K562 (cell line): ENCODE data around the gene KCNN3.

Source experiments
- EWSR1 ChIP-seq: fragments of 450-650 bp; IDR thresholded peaks from 2 replicates; pipeline ENCODE4 v1.6.1; 2018; ENCODE audit warnings: borderline replicate concordance, mild to moderate bottlenecking, low read depth, moderate library complexity; ENCODE audit not compliant: partially characterized antibody
- NFYB ChIP-seq: IDR thresholded peaks from 2 replicates; pipeline ENCODE4 v1.6.1; 2011; ENCODE audit warnings: mild to moderate bottlenecking, moderate library complexity; ENCODE audit not compliant: insufficient read length; ENCODE audit errors: extremely low read depth
- TBP ChIP-seq: optimal IDR thresholded peaks from 2 replicates; pipeline ENCODE3; 2011; ENCODE audit warnings: low read depth, low read length, improper control_type of control experiment
- TF ChIP-seq, protein P1 (sequence below): sonication (generic); formaldehyde crosslinking; IDR thresholded peaks from 2 replicates; pipeline ENCODE4 v1.8.1; 2023; ENCODE audit warnings: missing genetic modification reagents, mild to moderate bottlenecking, borderline replicate concordance

DNA sequence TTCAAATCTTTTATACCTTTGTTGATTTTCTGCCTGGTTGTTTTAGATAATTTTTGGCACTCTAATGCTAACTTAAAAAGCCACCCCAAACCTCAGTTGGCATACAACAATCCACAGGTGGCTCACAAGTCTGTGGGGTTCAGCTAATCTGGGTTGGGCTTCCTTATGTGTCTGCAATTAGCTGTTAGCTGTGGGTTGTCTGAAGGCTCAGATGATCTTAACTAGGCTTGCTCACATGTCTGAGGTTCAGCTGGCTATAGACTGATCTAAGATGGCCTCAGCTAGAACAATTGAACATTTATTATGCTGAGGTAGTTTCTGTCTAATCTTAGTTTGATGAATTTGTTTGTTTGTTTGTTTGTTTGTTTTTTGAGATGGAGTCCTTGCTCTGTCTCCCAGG is 217.2 kb downstream of the KCNN3 start:
- no peak for TF ChIP-seq EWSR1
- TF ChIP-seq NFYB: no peak
- no peak for TF ChIP-seq TBP
- TF ChIP-seq, protein P1, sequence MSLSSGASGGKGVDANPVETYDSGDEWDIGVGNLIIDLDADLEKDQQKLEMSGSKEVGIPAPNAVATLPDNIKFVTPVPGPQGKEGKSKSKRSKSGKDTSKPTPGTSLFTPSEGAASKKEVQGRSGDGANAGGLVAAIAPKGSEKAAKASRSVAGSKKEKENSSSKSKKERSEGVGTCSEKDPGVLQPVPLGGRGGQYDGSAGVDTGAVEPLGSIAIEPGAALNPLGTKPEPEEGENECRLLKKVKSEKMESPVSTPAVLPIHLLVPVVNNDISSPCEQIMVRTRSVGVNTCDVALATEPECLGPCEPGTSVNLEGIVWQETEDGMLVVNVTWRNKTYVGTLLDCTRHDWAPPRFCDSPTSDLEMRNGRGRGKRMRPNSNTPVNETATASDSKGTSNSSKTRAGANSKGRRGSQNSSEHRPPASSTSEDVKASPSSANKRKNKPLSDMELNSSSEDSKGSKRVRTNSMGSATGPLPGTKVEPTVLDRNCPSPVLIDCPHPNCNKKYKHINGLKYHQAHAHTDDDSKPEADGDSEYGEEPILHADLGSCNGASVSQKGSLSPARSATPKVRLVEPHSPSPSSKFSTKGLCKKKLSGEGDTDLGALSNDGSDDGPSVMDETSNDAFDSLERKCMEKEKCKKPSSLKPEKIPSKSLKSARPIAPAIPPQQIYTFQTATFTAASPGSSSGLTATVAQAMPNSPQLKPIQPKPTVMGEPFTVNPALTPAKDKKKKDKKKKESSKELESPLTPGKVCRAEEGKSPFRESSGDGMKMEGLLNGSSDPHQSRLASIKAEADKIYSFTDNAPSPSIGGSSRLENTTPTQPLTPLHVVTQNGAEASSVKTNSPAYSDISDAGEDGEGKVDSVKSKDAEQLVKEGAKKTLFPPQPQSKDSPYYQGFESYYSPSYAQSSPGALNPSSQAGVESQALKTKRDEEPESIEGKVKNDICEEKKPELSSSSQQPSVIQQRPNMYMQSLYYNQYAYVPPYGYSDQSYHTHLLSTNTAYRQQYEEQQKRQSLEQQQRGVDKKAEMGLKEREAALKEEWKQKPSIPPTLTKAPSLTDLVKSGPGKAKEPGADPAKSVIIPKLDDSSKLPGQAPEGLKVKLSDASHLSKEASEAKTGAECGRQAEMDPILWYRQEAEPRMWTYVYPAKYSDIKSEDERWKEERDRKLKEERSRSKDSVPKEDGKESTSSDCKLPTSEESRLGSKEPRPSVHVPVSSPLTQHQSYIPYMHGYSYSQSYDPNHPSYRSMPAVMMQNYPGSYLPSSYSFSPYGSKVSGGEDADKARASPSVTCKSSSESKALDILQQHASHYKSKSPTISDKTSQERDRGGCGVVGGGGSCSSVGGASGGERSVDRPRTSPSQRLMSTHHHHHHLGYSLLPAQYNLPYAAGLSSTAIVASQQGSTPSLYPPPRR: no peak
